ENCODE data around the gene HIBCH. TPM values are rescaled to one million over a fixed set of nuclear protein-coding genes. Genes with fewer than 3 reads are reported as not detected.

The HIBCH gene
- total and polyA plus RNA-seq, 9 of the 15 experiments (the other 6 are each of a cell fraction or from before 2014, with no cell fraction given), result 17.0 to 65.4 (median 28.3) TPM

GRCh38 chr2:190213441-190214335 lies 105.9 kb downstream of the HIBCH start (continued):
- TF ChIP-seq ZNF707 (CRISPR knock-in tag; conservative IDR thresholded peaks at IDR 0.05) (no peak), POLR2G (IDR thresholded peaks at IDR 0.05; ENCODE audit: low read depth, low read length) (no peak), ZNF384 (IDR thresholded peaks at IDR 0.05; ENCODE audit: low read depth, low read length) (no peak), NFYB (IDR thresholded peaks at IDR 0.05; ENCODE audit: extremely low read depth, insufficient read length) (peak; percentile 25), PURB (CRISPR knock-in tag; IDR thresholded peaks at IDR 0.05; ENCODE audit: low read depth) (no peak), TEAD4 (IDR thresholded peaks at IDR 0.05; ENCODE audit: low read length) (peak; percentile 54), TEAD4 (CRISPR knock-in tag; IDR thresholded peaks at IDR 0.05; ENCODE audit: borderline replicate concordance) (no peak), ELK3 (CRISPR knock-in tag; IDR thresholded peaks at IDR 0.05) (no peak), SLC30A9 (CRISPR knock-in tag; IDR thresholded peaks at IDR 0.05) (no peak), ZBTB12 (CRISPR knock-in tag; IDR thresholded peaks at IDR 0.05) (no peak), POLR2A (conservative IDR thresholded peaks at IDR 0.05) (no peak), ZBTB5 (IDR thresholded peaks at IDR 0.05) (no peak), SMC3 (conservative IDR thresholded peaks at IDR 0.05; ENCODE audit: insufficient read depth, low read depth, low read length) (no peak), NR2C2 (CRISPR knock-in tag; IDR thresholded peaks at IDR 0.05) (no peak), NR2C2 (tag; IDR thresholded peaks at IDR 0.05) (peak; percentile 69), ZNF277 (CRISPR knock-in tag; IDR thresholded peaks at IDR 0.05; ENCODE audit: borderline replicate concordance) (no peak)

Measured in K562 (cell line).